Activated T-helper 9 cell treated with anti-CD3 and anti-CD28 coated beads, Interleukin-2, amount 50 U/mL, for 16 hours (primary cell): Measurements from ENCODE around the gene CISD1.

Source experiments
- DNase-seq: peaks from one replicate; pipeline ENCODE4 v3.0.0-alpha.2; 2020; ENCODE audit warnings: low read depth

Gene CISD1

DNA sequence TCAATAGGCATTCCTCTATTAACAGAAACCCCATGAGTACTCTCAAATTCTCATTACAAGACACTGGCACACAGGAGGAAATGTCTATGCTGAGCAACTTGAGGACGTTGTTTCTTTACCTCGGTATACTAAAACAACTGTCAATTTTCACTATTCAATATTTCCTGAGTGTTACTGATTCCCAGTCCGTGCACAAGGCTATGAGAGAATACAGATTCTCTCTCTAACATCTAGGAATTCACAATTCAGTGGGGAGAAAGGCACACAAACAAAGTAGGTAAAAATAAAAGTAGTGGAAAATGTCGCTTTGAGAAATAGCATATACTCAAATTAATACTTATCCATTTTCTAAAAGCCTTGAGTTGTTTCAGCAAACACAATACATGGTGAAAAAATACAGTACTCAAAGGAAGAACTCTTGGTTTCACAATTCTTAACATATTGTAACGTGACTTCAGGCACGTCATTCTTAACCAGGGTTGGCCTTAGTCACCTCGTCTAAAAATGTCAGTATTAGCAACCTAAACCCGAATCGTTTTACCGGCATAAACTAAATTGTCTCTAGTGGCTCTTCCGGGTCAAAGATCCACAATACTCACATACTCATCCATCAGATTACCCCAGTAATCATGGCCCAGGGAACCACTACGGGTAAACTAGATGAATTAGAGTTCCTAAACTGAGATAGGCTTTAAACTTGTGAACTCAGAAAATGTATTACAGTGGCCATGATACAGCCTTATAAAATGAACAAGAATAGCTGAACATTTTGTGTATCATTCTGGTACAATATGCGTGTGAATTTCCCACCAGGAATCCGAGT is 2.7 kb upstream of the CISD1 start:
- DNase-seq: no peak

DNA sequence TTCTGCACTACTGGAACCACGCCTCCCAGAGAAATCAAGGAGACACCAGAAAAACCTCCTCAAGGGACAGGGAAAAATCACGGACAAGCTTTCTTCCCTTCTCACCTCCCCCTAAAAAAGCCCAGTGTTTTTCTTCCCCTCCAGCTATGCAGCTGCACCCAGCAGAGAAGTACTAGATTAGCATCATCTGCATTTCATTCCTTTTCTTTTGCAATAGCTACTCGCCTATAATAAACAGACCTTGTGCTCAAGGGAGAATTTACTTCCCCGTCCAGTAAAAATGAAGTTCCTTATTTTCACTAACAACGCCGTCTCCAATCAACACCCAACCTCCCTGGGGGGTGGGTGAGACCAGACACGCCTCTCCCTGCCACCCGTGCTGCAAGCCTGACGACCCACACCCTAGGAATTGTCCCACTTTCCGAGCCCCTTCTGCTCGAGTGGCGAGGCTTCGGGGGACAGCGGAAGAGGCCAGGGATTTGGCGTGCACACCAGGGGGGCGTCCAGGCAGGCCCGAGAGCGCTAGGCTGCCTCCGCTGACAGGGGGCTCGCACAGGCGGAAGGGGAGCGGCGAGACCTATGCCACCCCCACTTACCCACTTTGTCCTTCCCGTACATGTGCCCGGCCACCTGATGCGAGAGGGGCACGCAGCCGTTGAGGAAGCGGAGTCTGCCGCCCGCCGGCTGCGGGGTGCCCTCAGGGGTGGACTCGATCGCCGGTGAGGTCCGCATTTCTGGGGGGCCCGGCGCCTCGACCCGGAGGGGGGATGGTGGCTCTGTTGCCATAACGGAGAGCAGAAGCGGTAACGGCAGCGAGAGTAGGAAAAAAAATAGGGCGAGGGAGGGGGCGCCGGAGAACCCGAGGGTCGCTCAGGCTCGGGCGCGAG is 1.9 kb upstream of the CISD1 start:
- DNase-seq: peak; percentile 26

DNA sequence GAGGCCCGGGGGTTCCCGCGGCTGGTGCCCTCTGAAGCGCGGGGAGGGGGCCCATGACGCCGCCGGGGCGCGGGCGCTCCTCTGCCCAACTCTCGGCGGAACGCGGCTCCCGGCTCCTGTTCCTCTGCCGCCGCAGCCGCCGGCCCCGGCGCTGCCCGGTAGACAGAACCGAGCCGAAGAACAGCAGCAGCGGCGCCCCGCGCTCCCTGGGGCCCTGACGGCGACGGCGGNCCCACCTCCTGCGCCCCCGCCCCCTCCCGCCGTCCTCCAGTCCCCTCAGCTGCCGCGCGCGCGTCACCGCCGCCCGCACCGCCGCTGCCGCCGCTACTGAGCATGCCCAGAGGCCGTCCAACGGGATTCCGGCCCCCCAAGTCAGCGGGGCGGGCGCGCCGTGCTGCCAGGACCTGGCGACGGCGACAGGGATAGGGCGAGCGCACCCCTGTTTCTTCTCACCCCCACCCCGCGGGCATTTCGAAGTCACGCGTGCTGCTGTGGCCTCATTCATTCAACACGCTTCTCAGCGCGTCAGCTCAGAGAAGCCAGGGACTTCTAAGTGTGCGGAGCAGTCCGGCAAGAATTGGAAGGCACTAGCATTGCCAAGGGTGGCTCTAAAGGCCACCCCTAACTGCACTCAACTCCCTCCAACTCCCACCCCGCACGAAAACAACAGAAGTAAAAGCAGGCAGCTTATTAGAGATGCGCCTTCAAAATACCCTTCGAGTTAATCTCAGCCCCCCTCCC is 1.1 kb upstream of the CISD1 start, which contains the start of gene IPMK:
IPMK (minus strand) TSS at position 182 of the 741 bp plus-strand sequence. CDS start 283 bp downstream, outside the sequence.
- peak; percentile 92 for DNase-seq

DNA sequence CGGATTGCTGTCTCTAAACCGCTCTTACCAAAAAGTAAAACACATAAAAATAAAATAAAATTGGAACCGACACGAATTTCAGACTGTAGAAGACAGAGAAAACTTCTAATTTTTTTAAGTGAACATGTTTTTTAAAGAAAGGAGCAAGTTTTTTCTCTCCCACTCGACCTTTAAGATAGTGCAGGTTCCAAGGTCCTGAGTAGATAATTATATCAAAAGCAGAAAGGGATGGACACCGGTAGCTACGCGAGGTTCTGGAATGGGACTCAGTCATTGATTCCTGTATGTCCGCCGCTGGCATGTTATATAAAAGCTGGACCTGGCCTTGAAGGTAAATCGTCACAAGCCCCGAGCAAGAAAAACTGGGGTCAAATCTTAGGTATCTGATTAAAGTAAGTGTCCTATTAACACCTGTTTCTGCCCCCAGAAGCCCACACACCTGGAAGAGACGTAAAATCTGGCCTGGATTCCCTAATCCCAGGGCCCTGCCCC is 462 bp upstream of the CISD1 start:
- no peak for DNase-seq

DNA sequence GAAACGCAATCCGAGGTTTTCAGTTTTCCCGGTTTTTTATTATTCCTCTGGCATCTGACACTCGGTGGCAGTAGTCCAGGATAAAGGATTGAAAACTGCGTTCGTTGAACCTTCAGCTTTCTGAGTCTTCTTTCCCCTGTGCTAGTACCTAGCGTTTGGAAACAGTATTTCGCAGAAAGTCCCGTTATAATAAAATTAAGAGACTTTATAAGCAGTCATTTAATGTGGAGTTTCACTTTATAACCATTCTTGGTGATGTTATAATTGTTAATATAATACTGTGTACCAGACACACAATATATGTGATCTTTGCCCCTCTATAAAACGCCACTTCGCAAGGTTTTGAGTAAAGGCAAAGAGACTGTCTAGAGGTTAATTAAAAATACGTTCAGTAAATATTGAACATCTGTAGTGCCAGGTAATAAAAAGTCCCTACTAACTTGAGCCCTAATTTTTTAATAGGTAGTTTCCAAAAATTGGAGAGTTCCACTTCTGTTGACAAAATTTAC is 874 bp downstream of the CISD1 start:
- no peak for DNase-seq

DNA sequence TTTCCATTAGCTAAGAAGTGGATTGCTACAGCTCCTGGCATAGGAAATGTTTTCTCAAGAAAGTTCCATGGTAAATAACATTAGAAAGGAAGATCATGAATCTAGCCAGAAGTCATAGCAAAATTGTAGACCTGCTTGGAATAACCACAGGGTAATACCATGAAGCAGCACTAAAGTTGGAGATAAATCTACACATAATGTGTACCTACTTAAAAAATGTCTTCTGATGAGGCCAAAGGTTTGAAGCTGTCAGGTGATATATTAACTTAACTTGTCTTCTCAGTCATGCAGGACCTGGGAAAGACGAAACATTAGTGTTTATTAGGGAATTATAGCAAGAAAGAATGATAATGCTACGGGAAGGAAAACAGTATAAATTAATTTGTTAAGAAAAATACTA is 6.3 kb downstream of the CISD1 start:
- DNase-seq: no peak

DNA sequence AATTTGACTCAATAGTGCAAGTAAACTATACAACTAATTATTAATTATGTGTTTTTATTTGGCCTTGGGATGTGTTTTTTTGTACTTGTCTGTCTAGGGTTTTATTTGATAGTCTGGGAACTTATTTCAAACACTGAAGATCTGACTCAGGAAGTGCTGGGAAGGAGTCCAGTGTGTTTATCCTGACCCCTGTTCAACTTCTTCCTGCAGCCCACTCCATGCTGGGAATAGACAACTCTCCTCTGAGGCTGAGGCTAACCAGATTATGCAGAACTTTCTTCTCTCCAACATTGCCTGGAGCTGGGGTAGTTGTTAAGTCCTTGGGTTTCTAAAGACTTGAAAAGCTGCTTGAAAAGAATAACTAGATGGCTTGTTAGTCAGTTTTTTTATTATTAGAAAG is 6.9 kb downstream of the CISD1 start:
- DNase-seq: no peak

DNA sequence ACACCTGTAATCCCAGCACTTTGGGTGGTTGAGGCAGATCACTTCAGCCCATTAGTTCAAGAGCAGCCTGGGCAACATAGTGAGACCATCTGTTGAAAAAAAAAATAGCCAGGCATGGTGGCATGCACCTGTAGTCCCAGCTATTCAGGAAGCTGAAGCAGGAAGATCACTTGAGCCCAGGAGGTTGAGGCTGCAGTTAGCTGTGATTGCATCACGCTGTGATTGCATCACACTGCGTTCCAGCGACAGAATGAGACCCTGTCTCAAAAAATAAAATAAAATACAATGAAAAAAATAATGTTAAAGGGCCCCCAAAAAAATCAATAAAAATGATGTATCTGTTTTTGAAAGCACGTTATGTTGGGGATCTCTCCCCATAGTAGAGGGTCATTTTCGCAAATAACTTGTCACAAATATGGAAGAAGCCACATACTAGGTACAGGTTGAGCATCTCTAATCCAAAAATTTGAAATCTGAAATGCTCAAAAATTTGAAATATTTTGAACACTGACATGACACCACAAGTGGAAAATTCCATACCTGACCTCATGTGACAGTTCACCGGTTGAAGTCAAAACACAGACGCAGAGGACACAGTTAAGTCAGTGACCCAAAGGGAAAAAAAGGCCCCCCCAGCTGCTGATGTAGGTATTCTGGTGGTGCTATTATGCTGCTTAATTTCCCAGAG is 9.5 kb downstream of the CISD1 start:
- DNase-seq: no peak

DNA sequence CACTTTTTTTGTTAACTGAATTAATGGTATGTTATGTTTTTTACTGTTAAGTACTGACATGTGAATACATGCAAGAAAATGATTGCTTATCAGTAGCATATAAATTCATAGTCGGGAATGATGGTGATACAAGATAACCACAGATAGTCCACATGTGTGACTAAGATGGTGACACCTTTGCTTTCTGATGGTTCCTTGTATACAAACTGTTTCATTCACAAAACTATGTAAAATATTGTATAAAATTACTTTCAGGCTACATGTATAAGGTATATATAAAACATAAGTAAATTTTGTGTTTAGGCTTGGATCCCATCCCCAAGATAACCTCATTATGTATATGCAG is 10.0 kb downstream of the CISD1 start:
- DNase-seq: no peak

DNA sequence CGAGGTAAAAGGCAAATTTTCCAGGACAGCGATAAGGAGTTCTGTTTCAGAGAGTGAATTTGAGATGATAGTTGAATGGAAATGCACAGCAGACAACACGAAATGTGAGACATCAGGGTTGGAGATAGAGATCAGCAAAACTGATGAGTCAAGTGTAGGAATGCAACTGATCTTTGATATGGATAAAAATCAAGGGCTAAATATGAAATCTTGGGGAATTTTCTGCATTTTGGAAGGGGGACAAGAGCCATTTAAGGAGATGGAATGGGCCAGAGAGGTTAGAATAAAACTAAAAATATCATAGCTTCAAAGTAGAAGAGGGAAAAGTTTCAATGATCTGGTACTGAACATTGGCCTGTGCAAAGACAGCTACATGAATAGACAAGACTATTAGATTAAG is 11.5 kb downstream of the CISD1 start:
- no peak for DNase-seq

DNA sequence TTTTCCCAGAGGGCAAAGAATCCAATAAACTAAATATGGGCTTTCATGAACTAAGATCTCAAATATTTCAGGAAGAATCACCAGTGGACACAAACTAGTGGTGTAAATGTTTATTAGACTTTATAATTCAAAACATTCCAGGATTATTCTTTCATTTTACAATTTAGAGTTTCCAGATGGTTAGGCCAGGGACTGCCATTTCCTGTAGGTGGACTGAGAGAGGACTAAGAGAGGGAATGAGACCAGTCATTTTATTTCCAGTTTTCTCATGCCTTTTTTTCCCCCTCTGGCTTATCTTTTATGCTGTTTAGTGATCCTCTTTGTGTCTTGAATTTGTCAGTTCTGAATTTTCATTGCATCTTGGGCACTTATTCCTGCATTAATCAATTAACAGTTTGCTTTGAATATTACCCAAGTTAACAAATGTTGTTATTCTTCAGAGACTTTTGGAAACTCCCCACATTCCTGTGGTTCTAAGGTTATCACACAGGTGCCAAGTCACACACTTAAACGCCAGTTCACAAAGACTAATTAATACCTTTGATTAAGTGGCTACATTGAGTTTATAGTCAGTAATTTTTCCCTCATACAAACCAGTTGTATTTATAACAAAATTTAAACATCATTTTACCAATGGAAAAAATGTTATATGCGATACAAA is 12.3 kb downstream of the CISD1 start:
- DNase-seq: no peak

DNA sequence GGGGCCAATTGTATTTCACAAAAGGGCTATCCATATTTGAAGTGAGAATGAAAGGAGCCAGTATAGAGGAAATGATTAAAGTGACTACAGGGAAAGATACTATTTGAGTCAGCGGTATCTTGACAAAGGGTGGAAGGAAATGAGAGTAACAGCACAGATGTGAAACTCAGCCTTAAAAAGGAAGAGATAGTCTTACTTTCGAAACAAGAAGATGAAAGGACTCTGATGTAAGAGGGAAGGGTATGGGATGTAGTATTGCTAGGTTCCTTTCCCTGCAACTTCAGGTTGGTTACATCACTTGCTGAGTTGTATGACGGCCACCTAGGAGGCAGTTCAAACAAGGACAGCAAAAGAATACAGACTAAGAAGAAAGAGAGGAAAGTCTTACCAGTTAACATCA is 13.7 kb downstream of the CISD1 start:
- DNase-seq: no peak

DNA sequence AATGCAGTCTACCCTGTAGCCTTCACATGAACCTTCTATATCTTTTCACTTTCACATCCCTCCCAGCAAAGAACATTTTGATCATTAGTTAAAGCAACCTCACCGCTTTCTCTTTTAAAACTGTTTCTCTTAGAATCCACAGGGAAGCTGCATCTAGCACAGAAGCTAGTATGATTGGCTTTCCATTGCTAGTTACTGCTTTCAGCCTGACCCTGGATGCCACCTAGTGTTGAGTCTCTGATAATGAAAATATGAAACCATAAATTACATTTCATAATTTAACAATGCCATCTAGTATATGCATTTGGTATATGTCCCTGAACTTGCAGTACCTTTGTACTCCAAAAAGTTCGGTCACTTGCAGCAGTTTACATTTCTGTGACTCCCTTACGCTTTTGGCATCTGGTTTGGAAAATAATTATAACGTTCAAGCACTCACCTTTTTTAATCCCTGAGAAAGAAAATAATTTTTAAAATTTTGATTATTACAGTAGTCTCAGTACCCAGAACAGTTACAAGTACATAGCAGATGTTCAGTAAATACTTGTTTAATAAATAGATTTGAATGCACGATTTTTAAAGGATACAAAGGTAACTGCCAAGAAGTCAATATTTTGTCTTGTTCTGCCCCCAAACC is 22.7 kb downstream of the CISD1 start:
- no peak for DNase-seq

DNA sequence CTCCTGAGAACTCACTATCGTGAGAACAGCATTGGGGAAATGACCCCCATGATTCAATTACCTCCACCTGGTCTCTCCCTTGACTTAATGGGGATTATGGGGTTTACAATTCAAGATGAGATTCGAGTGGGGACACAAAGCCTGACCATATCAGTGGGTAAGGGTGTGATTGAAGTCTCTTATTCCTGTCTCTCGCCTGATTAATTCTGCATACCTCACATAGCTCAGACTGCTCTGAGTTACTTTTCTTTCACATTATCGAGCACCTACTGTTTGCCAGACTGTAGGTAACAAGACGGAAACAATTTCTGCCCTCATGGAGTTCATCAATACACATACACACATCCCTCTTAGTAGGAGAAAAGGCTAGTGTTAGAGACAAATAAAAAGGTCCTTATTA is 25.0 kb downstream of the CISD1 start:
- no peak for DNase-seq

DNA sequence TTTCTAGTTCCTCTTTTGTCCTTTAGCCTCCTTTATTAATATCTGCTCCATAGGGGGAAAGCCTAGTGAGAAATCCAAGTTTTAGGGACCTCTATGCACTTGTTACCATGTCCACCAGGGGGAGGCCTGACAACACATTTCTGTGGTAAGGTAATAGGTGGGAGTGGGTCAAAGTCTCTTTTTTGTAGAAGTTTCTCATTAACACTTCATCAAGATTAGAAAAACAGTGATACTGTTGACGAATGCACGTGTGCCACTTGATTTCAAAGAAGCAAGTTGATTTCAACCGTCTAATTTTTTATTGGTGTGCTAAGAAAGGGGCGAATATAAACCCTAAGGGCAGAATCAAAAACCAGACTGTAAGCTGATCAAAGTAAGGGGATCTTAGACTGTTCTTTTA is 30.6 kb downstream of the CISD1 start:
- peak; percentile 25 for DNase-seq

DNA sequence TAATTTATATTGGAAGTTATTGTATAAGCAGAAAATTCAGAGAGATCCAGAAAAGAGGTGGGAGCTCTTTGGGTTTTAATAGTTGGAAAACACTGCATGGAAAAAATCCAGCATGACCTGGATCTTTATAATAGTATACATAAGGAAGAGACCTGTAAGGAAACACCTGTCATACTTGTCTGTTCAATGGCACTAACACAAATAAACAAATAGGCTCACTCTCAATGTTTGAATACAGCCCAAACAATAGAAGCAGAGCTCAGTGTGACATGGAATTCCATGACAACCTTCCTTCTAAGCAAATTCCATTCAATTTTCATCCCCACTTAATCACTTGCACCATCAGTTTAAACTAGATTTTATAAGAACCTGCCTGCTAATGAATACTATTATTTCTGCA is 31.7 kb downstream of the CISD1 start:
- no peak for DNase-seq

DNA sequence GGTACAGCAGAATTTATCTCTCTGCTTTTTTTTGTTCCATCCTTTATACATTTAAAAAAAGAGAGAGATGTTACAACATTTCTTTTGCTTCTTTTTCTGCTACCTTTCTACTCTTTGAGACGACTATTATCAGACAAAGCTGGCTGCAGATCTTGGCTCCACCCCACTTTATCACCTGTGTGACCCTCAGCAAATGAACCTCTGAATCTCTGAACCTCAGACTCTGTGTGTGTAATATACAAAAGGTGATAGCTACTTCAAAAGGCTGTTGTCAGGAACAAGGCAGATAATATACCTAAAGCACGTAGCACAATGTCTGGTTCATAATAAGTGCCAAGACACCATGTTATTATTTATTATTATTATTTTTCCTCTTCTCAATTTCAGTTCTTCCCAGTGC is 33.3 kb downstream of the CISD1 start:
- DNase-seq: no peak

DNA sequence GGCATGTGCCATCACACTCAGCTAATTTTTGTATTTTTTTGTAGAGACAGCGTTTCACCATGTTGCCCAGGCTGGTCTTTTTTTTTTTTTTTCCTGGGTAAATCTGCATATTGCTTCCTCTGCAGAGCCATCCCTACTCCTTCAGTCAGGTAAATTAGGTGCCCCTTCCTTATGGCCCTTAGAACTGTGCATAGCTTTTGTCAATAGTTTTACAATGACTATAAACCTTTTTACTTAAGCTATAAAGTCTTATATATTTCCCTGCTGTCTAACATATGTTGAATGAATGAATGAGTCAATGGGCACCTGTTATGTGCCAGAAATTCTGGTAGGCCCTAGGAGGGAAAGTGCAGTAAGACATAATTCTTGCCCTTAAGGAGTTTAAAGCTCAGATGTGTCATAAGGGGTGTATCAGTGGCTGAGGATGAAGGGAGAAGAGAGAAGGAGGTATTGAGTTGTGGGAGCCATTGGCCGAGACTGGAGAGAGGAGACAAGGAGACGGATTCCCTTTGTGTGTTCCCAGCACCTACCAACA is 35.2 kb downstream of the CISD1 start:
- no peak for DNase-seq

DNA sequence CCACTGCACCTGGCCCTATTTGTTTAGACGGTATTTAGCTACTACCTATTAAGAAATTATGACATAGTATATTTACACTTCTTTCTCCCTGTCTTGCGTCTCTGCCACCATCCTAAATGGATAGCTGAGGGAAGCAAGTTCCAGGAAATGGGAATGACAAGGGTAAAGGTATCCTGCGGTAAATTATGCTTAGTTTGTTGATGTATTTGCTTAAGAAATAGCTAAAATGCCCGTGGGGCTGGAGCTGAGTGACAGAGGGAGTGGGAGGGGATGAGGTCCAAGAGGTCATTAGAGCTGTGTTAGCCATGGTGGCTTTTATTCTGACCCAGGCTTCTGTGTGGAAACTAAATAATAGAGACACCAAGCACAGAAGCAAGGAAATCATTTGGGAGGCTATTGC is 36.9 kb downstream of the CISD1 start:
- DNase-seq: no peak

DNA sequence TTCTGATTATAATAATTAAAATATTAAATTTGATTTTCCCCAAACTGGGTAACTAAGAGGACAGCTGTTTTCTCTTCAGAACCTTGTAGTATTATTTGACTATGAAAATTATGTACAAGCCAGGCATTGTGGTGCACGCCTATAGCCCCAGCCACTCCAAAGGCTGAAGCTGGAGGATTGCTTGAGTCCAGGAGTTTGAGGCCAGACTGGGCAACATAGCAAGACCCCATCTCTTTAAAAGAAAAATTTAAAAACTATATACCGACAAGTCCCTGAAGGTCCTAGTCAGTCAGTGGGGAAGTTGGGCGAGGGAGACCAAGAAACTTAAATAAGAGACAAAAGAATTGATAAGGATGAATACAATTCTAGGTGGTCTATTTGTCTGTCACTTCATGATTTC is 38.7 kb downstream of the CISD1 start:
- no peak for DNase-seq
